ENCODE measurements around the gene SV2A.
"Not testable (repeated sequence)": the region's sequence is repeated elsewhere in the genome, so short reads cannot be mapped to it uniquely, and the experiment has no call there.

The SV2A gene

GRCh38 chr1:149887456-149888246 is 30.0 kb downstream of the SV2A start:
- H3K4me3 ChIP-seq (ENCODE audit: low read depth, low read length), result peak overlapping the region; percentile 80

GRCh38 chr1:149887196-149887455 is 30.5 kb downstream of the SV2A start:
- peak overlapping the region; percentile 80 for H3K4me3 ChIP-seq (ENCODE audit: low read depth, low read length)

- peak overlapping the region; percentile 80 for H3K4me3 ChIP-seq (ENCODE audit: low read depth, low read length)
Measured at GRCh38 chr1:149886396-149887195, 31.0 kb downstream of the SV2A start.

- peak overlapping the region; percentile 80 for H3K4me3 ChIP-seq (ENCODE audit: low read depth, low read length)
Measured at GRCh38 chr1:149886121-149886395, 31.6 kb downstream of the SV2A start.

- peak overlapping the region; percentile 80 for H3K4me3 ChIP-seq (ENCODE audit: low read depth, low read length)
Measured at GRCh38 chr1:149885339-149886120, 32.1 kb downstream of the SV2A start.

GRCh38 chr1:149884433-149885338 is 33.0 kb downstream of the SV2A start:
- peak overlapping the region; percentile 80 for H3K4me3 ChIP-seq (ENCODE audit: low read depth, low read length)

GRCh38 chr1:149883598-149884247 is 33.9 kb downstream of the SV2A start:
- no peak overlapping the region for H3K4me3 ChIP-seq (ENCODE audit: low read depth, low read length)

GRCh38 chr1:149881876-149882275 is 35.8 kb downstream of the SV2A start:
- no peak overlapping the region for H3K4me3 ChIP-seq (ENCODE audit: low read depth, low read length)

- H3K4me3 ChIP-seq (ENCODE audit: low read depth, low read length), result no peak overlapping the region
Measured at GRCh38 chr1:149879556-149879955, 38.1 kb downstream of the SV2A start.

- H3K4me3 ChIP-seq (ENCODE audit: low read depth, low read length), result no peak overlapping the region
Measured at GRCh38 chr1:149877211-149877946, 40.3 kb downstream of the SV2A start.

GRCh38 chr1:149873060-149873459 is 44.6 kb downstream of the SV2A start:
- not testable (repeated sequence) for H3K4me3 ChIP-seq (ENCODE audit: low read depth, low read length)

- not testable (repeated sequence) for H3K4me3 ChIP-seq (ENCODE audit: low read depth, low read length)
Measured at GRCh38 chr1:149866887-149867286, 50.8 kb downstream of the SV2A start.

GRCh38 chr1:149861497-149862054 is 56.1 kb downstream of the SV2A start:
- H3K4me3 ChIP-seq (ENCODE audit: low read depth, low read length), result not testable (repeated sequence)

GRCh38 chr1:149860684-149861496 is 56.8 kb downstream of the SV2A start:
- not testable (repeated sequence) for H3K4me3 ChIP-seq (ENCODE audit: low read depth, low read length)

GRCh38 chr1:149860271-149860670 is 57.4 kb downstream of the SV2A start:
- not testable (repeated sequence) for H3K4me3 ChIP-seq (ENCODE audit: low read depth, low read length)
